ENCODE results near the gene IRAK1BP1. TPM values are rescaled to one million over a fixed set of nuclear protein-coding genes. Genes with fewer than 3 reads are reported as not detected.
A peak's percentile ranks its signal among the peaks of the same experiment; 100 is the strongest.

Gene IRAK1BP1, protein sequence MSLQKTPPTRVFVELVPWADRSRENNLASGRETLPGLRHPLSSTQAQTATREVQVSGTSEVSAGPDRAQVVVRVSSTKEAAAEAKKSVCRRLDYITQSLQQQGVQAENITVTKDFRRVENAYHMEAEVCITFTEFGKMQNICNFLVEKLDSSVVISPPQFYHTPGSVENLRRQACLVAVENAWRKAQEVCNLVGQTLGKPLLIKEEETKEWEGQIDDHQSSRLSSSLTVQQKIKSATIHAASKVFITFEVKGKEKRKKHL
- total RNA-seq, result 1 to 10 TPM; 2.1 to 2.4 TPM

GRCh38 chr6:78867370-78868040, at the start of gene IRAK1BP1:
Gene IRAK1BP1, plus strand, starts transcription at chr6:78867551. Its CDS starts 26 bp downstream, at chr6:78867577.
- H3K9me3 Mint-ChIP-seq, result no peaks in the 10 kb centered on the region
- POLR2A ChIA-PET, result interaction anchor here (1.0 kb wide), 1 partner anchor 208 kb away, joined by 3 read pairs; no protein-coding TSS in a partner anchor
- H3K36me3 Mint-ChIP-seq, result peaks cover 4% of the 10 kb centered on the region
- H3K4me1 Mint-ChIP-seq (ENCODE audit: low read depth), result peaks cover 21% of the 10 kb centered on the region
- intact Hi-C loops (cut with micrococcal nuclease), result loop anchor here (1.0 to 5.0 kb wide), 3 partner anchors 211 to 670 kb away; partner anchors contain the start of genes HMGN3, LCA5 and PHIP
- peak; percentile 90 for DNase-seq
- CTCF ChIA-PET, result interaction anchor here (1.3 kb wide), 1 partner anchor 13 kb away, joined by 3 read pairs; no protein-coding TSS in a partner anchor
- H3K27me3 Mint-ChIP-seq, result no peaks in the 10 kb centered on the region
- peak within 1 kb of the TSS; percentile 97 for H3K4me3 Mint-ChIP-seq
- H3K27ac Mint-ChIP-seq, result peak within 1 kb of the TSS; percentile 86

DNA sequence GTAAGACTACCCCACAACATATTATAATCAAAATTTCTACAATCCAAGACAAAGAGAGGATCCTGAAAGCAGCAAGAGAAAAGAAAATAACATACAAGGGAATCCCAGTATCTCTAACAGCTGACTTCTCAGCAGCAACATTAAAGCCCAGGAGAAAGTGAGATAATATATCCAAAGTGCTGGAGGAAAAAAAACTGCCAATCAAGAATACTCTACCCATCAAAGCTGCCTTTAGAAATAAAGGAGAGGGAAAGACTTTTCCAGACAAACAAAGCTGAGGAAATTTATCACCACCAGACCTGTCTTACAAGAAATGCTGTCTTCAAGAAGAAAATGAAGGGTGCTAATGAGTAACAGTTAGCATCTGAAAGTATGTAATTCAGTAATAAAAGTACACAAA, 43.3 kb upstream of the IRAK1BP1 start:
- intact Hi-C loops (cut with micrococcal nuclease), result no loop called here
- H3K27me3 Mint-ChIP-seq, result no peaks in the 10 kb centered on the region
- H3K9me3 Mint-ChIP-seq, result no peaks in the 10 kb centered on the region
- H3K4me1 Mint-ChIP-seq (ENCODE audit: low read depth), result no peaks in the 10 kb centered on the region
- H3K36me3 Mint-ChIP-seq, result no peaks in the 10 kb centered on the region
- CTCF ChIA-PET, result interaction anchor here (1.0 kb wide), 1 partner anchor 9 kb away, joined by 3 read pairs; no protein-coding TSS in a partner anchor
- no peak overlapping the region for H3K27ac Mint-ChIP-seq
- no peak overlapping the region for H3K4me3 Mint-ChIP-seq
- no peak for DNase-seq
- POLR2A ChIA-PET, result no interaction called here

DNA sequence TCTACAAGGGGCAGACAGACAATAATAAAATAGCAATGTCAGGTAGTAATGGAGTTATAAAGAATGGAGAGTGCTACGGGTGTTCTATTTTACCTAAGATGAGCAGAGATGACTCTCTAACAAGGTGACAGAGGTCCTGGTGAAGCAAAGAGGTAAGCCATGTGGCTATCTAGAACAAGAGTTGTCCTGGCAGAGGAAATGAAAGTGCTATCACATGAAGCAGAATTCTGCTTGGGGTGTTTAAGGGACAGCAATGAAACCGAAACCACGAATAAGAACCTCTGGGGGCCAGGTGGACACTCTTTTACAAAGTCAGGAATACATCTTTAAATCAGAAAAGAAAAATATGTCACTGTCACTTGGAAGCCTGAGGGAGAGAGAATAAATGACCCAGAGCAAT, 37.9 kb upstream of the IRAK1BP1 start:
- intact Hi-C loops (cut with micrococcal nuclease), result no loop called here
- POLR2A ChIA-PET, result no interaction called here
- H3K36me3 Mint-ChIP-seq, result no peaks in the 10 kb centered on the region
- CTCF ChIA-PET, result interaction anchor here (0.5 kb wide), 1 partner anchor 1445 kb away, joined by 3 read pairs; no protein-coding TSS in a partner anchor
- no peaks in the 10 kb centered on the region for H3K9me3 Mint-ChIP-seq
- no peaks in the 10 kb centered on the region for H3K4me1 Mint-ChIP-seq (ENCODE audit: low read depth)
- no peak overlapping the region for H3K27ac Mint-ChIP-seq
- DNase-seq, result no peak
- H3K27me3 Mint-ChIP-seq, result no peaks in the 10 kb centered on the region
- no peak overlapping the region for H3K4me3 Mint-ChIP-seq

DNA sequence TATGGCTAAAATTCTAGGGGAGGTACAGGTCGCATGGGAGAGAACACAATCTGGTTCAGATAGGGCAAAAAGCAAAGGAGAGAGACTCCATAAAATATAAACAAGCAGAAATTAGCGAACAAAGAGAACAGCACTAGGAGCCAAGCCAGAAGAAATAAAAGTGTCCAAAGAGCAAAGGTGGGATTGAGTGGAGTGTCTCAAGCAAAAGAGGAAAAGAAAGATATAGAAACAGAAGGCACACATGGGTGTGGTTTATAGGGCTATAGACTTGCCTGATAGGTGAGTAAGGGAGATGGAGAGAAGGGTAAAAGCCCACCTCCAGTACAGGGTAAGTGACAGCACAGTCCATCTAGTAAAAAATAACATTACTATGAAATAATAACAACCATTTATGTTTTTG, 36.5 kb upstream of the IRAK1BP1 start:
- CTCF ChIA-PET, result no interaction called here
- Mint-ChIP-seq H3K36me3 (no peaks in the 10 kb centered on the region), H3K9me3 (no peaks in the 10 kb centered on the region), H3K27me3 (peaks cover 1% of the 10 kb centered on the region), H3K4me1 (ENCODE audit: low read depth) (no peaks in the 10 kb centered on the region), H3K27ac (no peak overlapping the region), H3K4me3 (no peak overlapping the region)
- DNase-seq, result no peak
- POLR2A ChIA-PET, result no interaction called here
- intact Hi-C loops (cut with micrococcal nuclease), result no loop called here

DNA sequence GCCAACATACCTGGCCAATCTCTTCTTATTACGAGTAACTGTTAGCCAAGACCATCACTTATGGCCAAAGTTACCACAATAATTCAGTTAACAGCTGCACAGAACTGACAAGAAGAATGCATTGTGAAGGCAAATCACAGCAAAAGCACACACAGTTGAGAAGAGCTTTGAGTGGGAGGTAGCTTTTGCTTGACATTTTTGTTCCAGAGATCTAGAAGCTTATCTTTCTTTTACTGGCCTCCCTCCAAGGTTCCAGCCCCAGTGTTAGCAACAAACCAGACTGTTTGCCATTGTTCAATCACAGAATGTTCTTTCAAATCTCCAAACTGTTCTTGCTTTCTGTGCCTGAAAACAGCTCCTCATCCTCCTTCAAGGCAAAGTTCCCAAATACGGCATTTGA, 35.9 kb upstream of the IRAK1BP1 start:
- H3K27ac Mint-ChIP-seq, result no peak overlapping the region
- H3K9me3 Mint-ChIP-seq, result no peaks in the 10 kb centered on the region
- H3K27me3 Mint-ChIP-seq, result peaks cover 2% of the 10 kb centered on the region
- ChIA-PET CTCF (no interaction called here), POLR2A (no interaction called here)
- no peaks in the 10 kb centered on the region for H3K36me3 Mint-ChIP-seq
- intact Hi-C loops (cut with micrococcal nuclease), result no loop called here
- no peak for DNase-seq
- no peaks in the 10 kb centered on the region for H3K4me1 Mint-ChIP-seq (ENCODE audit: low read depth)
- H3K4me3 Mint-ChIP-seq, result no peak overlapping the region

GRCh38 chr6:78832091-78832808, 35.1 kb upstream of the IRAK1BP1 start:
- H3K4me1 Mint-ChIP-seq (ENCODE audit: low read depth), result no peaks in the 10 kb centered on the region
- POLR2A ChIA-PET, result no interaction called here
- no peaks in the 10 kb centered on the region for H3K36me3 Mint-ChIP-seq
- intact Hi-C loops (cut with micrococcal nuclease), result no loop called here
- H3K27me3 Mint-ChIP-seq, result peaks cover 7% of the 10 kb centered on the region
- CTCF ChIA-PET, result interaction anchor here (0.7 kb wide), 1 partner anchor 9 kb away, joined by 3 read pairs; no protein-coding TSS in a partner anchor
- H3K4me3 Mint-ChIP-seq, result no peak overlapping the region
- no peak for DNase-seq
- H3K9me3 Mint-ChIP-seq, result no peaks in the 10 kb centered on the region
- H3K27ac Mint-ChIP-seq, result no peak overlapping the region

GRCh38 chr6:78835817-78836216, 31.5 kb upstream of the IRAK1BP1 start:
- H3K36me3 Mint-ChIP-seq, result no peaks in the 10 kb centered on the region
- H3K27ac Mint-ChIP-seq, result no peak overlapping the region
- H3K27me3 Mint-ChIP-seq, result peaks cover 19% of the 10 kb centered on the region
- no peaks in the 10 kb centered on the region for H3K4me1 Mint-ChIP-seq (ENCODE audit: low read depth)
- H3K9me3 Mint-ChIP-seq, result no peaks in the 10 kb centered on the region
- CTCF ChIA-PET, result no interaction called here
- intact Hi-C loops (cut with micrococcal nuclease), result no loop called here
- POLR2A ChIA-PET, result no interaction called here
- H3K4me3 Mint-ChIP-seq, result no peak overlapping the region
- DNase-seq, result no peak

DNA sequence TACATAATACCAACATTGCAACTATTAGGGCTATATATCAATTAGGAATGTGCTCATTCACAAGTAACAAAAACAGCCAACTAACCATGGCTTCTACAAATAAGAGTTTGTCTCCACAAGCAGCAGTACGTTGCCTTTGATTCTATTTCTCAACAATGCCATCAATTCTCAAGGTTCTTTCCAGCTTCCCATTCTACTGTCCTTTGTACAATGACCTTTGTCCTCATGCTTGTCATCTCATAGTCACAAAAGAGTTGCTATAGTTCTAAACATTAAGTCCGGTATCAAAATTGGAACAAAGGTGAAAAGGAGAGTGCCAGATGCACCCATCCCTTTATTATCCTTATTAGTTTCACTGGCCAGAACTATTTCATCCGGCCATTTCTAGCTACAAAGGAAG, 30.8 kb upstream of the IRAK1BP1 start:
- Mint-ChIP-seq H3K4me3 (no peak overlapping the region), H3K27me3 (peaks cover 19% of the 10 kb centered on the region), H3K4me1 (ENCODE audit: low read depth) (no peaks in the 10 kb centered on the region), H3K36me3 (no peaks in the 10 kb centered on the region), H3K27ac (no peak overlapping the region), H3K9me3 (no peaks in the 10 kb centered on the region)
- DNase-seq, result no peak
- POLR2A ChIA-PET, result no interaction called here
- intact Hi-C loops (cut with micrococcal nuclease), result no loop called here
- CTCF ChIA-PET, result no interaction called here

DNA sequence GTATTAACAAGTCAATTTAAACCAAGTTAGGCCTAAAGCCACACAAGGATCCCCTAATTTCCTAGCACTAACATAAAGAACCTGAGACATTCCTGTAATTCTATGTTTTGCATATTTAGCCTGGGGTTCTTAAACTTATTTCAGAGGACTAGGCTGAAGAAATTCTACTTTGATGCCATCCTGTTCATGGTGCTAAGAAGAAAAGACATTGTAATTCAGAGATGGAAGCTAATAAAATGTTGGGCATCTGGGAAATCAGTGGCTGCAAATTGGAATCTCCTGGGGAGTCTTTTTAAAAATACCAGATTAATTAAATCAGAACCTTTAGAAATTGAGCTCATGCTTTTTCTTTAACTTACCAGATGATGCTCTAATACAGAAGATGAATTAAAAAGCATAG, 26.2 kb upstream of the IRAK1BP1 start:
- ChIA-PET POLR2A (no interaction called here), CTCF (no interaction called here)
- intact Hi-C loops (cut with micrococcal nuclease), result no loop called here
- no peak overlapping the region for H3K27ac Mint-ChIP-seq
- H3K9me3 Mint-ChIP-seq, result no peaks in the 10 kb centered on the region
- DNase-seq, result no peak
- H3K4me3 Mint-ChIP-seq, result no peak overlapping the region
- H3K4me1 Mint-ChIP-seq (ENCODE audit: low read depth), result no peaks in the 10 kb centered on the region
- H3K27me3 Mint-ChIP-seq, result peaks cover 21% of the 10 kb centered on the region
- no peaks in the 10 kb centered on the region for H3K36me3 Mint-ChIP-seq

GRCh38 chr6:78842953-78843352, 24.4 kb upstream of the IRAK1BP1 start:
- H3K9me3 Mint-ChIP-seq, result no peaks in the 10 kb centered on the region
- ChIA-PET POLR2A (no interaction called here), CTCF (no interaction called here)
- H3K27me3 Mint-ChIP-seq, result peaks cover 12% of the 10 kb centered on the region
- no peak for DNase-seq
- no peak overlapping the region for H3K27ac Mint-ChIP-seq
- no peaks in the 10 kb centered on the region for H3K36me3 Mint-ChIP-seq
- no peaks in the 10 kb centered on the region for H3K4me1 Mint-ChIP-seq (ENCODE audit: low read depth)
- H3K4me3 Mint-ChIP-seq, result no peak overlapping the region
- intact Hi-C loops (cut with micrococcal nuclease), result no loop called here

DNA sequence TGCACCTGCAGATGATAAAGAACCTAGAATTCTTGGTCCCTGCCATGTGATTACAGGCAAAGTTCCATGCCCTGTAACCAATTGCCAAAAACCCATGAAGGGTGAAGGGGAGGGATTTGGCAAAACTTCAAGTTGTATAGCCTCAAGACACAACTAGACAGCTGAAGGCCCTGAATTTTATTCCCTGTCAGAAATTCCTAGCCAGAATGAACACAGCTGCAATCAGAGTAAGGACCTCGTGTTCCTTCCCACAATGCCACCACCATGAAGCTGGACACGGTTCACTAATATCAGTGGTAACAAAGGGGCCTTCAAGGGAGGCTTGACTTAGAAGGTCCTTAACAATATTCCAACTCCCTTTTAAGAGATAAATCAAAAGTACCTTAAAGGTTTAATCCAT, 22.5 kb upstream of the IRAK1BP1 start:
- no peaks in the 10 kb centered on the region for H3K36me3 Mint-ChIP-seq
- no peak overlapping the region for H3K27ac Mint-ChIP-seq
- ChIA-PET CTCF (no interaction called here), POLR2A (no interaction called here)
- no peaks in the 10 kb centered on the region for H3K4me1 Mint-ChIP-seq (ENCODE audit: low read depth)
- no peak overlapping the region for H3K4me3 Mint-ChIP-seq
- DNase-seq, result no peak
- H3K9me3 Mint-ChIP-seq, result no peaks in the 10 kb centered on the region
- H3K27me3 Mint-ChIP-seq, result peaks cover 5% of the 10 kb centered on the region
- intact Hi-C loops (cut with micrococcal nuclease), result no loop called here

GRCh38 chr6:78845567-78845966, 21.8 kb upstream of the IRAK1BP1 start:
- ChIA-PET POLR2A (no interaction called here), CTCF (no interaction called here)

More at GRCh38 chr6:78845567-78845966, 21.8 kb upstream of the IRAK1BP1 start:
- no peaks in the 10 kb centered on the region for H3K9me3 Mint-ChIP-seq
- DNase-seq, result no peak
- peaks cover 4% of the 10 kb centered on the region for H3K27me3 Mint-ChIP-seq
- intact Hi-C loops (cut with micrococcal nuclease), result no loop called here
- H3K4me1 Mint-ChIP-seq (ENCODE audit: low read depth), result no peaks in the 10 kb centered on the region
- H3K27ac Mint-ChIP-seq, result no peak overlapping the region
- H3K36me3 Mint-ChIP-seq, result no peaks in the 10 kb centered on the region
- no peak overlapping the region for H3K4me3 Mint-ChIP-seq

Data from activated CD4-positive, alpha-beta memory T cell treated with anti-CD3 and anti-CD28 coated beads for 36 hours (primary cell).